Measurements from ENCODE around the gene KIF26B.

- TF ChIP-seq, protein P1, sequence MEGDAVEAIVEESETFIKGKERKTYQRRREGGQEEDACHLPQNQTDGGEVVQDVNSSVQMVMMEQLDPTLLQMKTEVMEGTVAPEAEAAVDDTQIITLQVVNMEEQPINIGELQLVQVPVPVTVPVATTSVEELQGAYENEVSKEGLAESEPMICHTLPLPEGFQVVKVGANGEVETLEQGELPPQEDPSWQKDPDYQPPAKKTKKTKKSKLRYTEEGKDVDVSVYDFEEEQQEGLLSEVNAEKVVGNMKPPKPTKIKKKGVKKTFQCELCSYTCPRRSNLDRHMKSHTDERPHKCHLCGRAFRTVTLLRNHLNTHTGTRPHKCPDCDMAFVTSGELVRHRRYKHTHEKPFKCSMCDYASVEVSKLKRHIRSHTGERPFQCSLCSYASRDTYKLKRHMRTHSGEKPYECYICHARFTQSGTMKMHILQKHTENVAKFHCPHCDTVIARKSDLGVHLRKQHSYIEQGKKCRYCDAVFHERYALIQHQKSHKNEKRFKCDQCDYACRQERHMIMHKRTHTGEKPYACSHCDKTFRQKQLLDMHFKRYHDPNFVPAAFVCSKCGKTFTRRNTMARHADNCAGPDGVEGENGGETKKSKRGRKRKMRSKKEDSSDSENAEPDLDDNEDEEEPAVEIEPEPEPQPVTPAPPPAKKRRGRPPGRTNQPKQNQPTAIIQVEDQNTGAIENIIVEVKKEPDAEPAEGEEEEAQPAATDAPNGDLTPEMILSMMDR (IDR thresholded peaks at IDR 0.05; ENCODE audit: insufficient read depth, low read length, poor library complexity, severe bottlenecking) = no peak
- no peak for TF ChIP-seq EZH2phosphoT487 (conservative IDR thresholded peaks at IDR 0.05; ENCODE audit: low read length)
Measured at GRCh38 chr1:245463392-245464165, 308.8 kb downstream of the KIF26B start.

All from SU-DHL-6 (cell line).